ENCODE results near the gene FKBP10. TPM values are rescaled to one million over a fixed set of nuclear protein-coding genes. Genes with fewer than 3 reads are reported as not detected.
"Not testable (repeated sequence)": the region's sequence is repeated elsewhere in the genome, so short reads cannot be mapped to it uniquely, and the experiment has no call there.

FKBP10 gene
- total RNA-seq, 1 donor from 2014 or later, result 106 TPM

- no peak for DNase-seq (ENCODE audit: low read depth in 2 of 2)
These were observed 23.9 kb downstream of the FKBP10 start for GRCh38 chr17:41836550-41837196.

- DNase-seq (ENCODE audit: low read depth in 2 of 2), result no peak
These were observed 25.1 kb downstream of the FKBP10 start, which contains the start of gene KLHL10 for GRCh38 chr17:41837761-41838538. Gene KLHL10, plus strand, starts transcription at chr17:41837825. Its CDS starts 108 bp downstream, at chr17:41837933.

- DNase-seq (ENCODE audit: low read depth in 2 of 2), result not testable (repeated sequence)
These were observed 26.6 kb downstream of the FKBP10 start for GRCh38 chr17:41839448-41839847.

- DNase-seq (ENCODE audit: low read depth in 2 of 2), result not testable (repeated sequence)
These were observed 28.0 kb downstream of the FKBP10 start for GRCh38 chr17:41840781-41841180.

- DNase-seq (ENCODE audit: low read depth in 2 of 2), result no peak
These were observed 32.2 kb downstream of the FKBP10 start for GRCh38 chr17:41844971-41845370.

GRCh38 chr17:41848788-41849187, 36.0 kb downstream of the FKBP10 start:
- DNase-seq (ENCODE audit: low read depth in 2 of 2), result no peak

GRCh38 chr17:41849251-41849990, 36.6 kb downstream of the FKBP10 start:
- DNase-seq (ENCODE audit: low read depth in 2 of 2), result no peak

- DNase-seq (ENCODE audit: low read depth in 2 of 2), result not testable (repeated sequence)
These were observed 38.6 kb downstream of the FKBP10 start for GRCh38 chr17:41851382-41851781.

GRCh38 chr17:41860254-41860931, 47.6 kb downstream of the FKBP10 start:
- no peak for DNase-seq (ENCODE audit: low read depth in 2 of 2)

- DNase-seq (ENCODE audit: low read depth in 2 of 2), result no peak
These were observed 50.5 kb downstream of the FKBP10 start for GRCh38 chr17:41863074-41863848.

GRCh38 chr17:41864498-41864835, 51.7 kb downstream of the FKBP10 start:
- DNase-seq (ENCODE audit: low read depth in 2 of 2), result no peak

- DNase-seq (ENCODE audit: low read depth in 2 of 2), result peak; percentile 92
These were observed 52.2 kb downstream of the FKBP10 start, which contains the start of gene KLHL11 for GRCh38 chr17:41864836-41865595. Gene KLHL11, minus strand, starts transcription at chr17:41865423. Its CDS starts 53 bp downstream, at chr17:41865370.

- DNase-seq (ENCODE audit: low read depth in 2 of 2), result no peak
These were observed 52.7 kb downstream of the FKBP10 start for GRCh38 chr17:41865596-41865893.

GRCh38 chr17:41868568-41868967, 55.8 kb downstream of the FKBP10 start:
- DNase-seq (ENCODE audit: low read depth in 2 of 2), result no peak

- DNase-seq (ENCODE audit: low read depth in 2 of 2), result no peak
These were observed 56.6 kb downstream of the FKBP10 start for GRCh38 chr17:41869426-41869825.

- DNase-seq (ENCODE audit: low read depth in 2 of 2), result no peak
These were observed 57.3 kb downstream of the FKBP10 start for GRCh38 chr17:41870097-41870496.

- peak in 1 of 2 donors; percentile 17 for DNase-seq (ENCODE audit: low read depth in 2 of 2)
These were observed 57.8 kb downstream of the FKBP10 start for GRCh38 chr17:41870627-41871026.

GRCh38 chr17:41871789-41872188, 59.0 kb downstream of the FKBP10 start:
- DNase-seq (ENCODE audit: low read depth in 2 of 2), result no peak
